HCT116 (cell line): Measurements from ENCODE around the gene ZNHIT2. TPM values are rescaled to one million over a fixed set of nuclear protein-coding genes. Genes with fewer than 3 reads are reported as not detected.

Experiments used
- ATAC-seq: fragments of 200-7000 bp; cut with Tn5 transposase; 2 replicates; pipeline ENCODE4 v1.9.1; 2020; ENCODE audit warnings: mild to moderate bottlenecking, moderate library complexity
- BruUV-seq: library from RNA; stranded (reverse); fragments of 400-500 nt; replicated peaks from 2 replicates; lab custom pipeline; 2021; lab: Mats Ljungman, UMichigan
- CTCF ChIA-PET: fragments of 300-600 bp; sonication (Branson Sonifier 250); formaldehyde crosslinking; loops from one replicate; lab custom pipeline; 2021; ENCODE audit warnings: antibody characterized with exemption; lab: Charles Lee
- POLR2A ChIA-PET: fragments of 300-600, 350-600 bp; sonication (Branson Sonifier 250); formaldehyde crosslinking; loops from one replicate; lab custom pipeline; 2021; ENCODE audit warnings: antibody characterized with exemption; lab: Charles Lee
- RAD21 ChIA-PET, 2 experiments: fragments of 300-600 bp; sonication (Branson Sonifier 250); formaldehyde crosslinking; loops; one replicate each; lab custom pipeline; 2023; ENCODE audit warnings: low total read pairs in 2 of 2; ENCODE audit not compliant: uncharacterized antibody in 2 of 2, unreplicated experiment in 2 of 2, low non-redundant PET in 1 of 2; lab: Charles Lee
- DNase-seq: peaks from one replicate; pipeline ENCODE4 v3.0.0-alpha.2; 2010; ENCODE audit warnings: low read depth, low spot score
- H2AFZ ChIP-seq: fragments of 200-600 bp; shearing (Covaris generic), sonication (generic); 2 replicates; pipeline ENCODE4 v1.6.1; 2017; ENCODE audit warnings: low read depth, mixed run types, mixed read lengths, antibody characterized with exemption, low read length; ENCODE audit not compliant: poor library complexity, severe bottlenecking
- H3K27ac ChIP-seq: 2 replicates; pipeline ENCODE4 v1.5.1; 2012; ENCODE audit warnings: low read depth, low read length
- H3K27me3 ChIP-seq: fragments of 200-600 bp; sonication (generic); 2 replicates; pipeline ENCODE4 v1.6.1; 2016; ENCODE audit warnings: mixed run types, low read length, mixed read lengths; ENCODE audit not compliant: insufficient read depth
- H3K36me3 ChIP-seq, 2 experiments: fragments of 200-500 bp in 1 of 2; fragments of 200-600 bp in 1 of 2; sonication (Bioruptor generic) in 1 of 2; sonication (generic) in 1 of 2; 2 replicates each; pipeline versions ENCODE4 v1.5.1 to v1.6.1; 2014 to 2016; ENCODE audit warnings: low read length in 2 of 2, inconsistent platforms in 1 of 2, mixed read lengths in 1 of 2, mixed run types in 1 of 2; ENCODE audit not compliant: insufficient read depth in 2 of 2, control insufficient read depth in 1 of 2
- H3K4me1 ChIP-seq, 2 experiments: fragments of 200-600 bp in 1 of 2; sonication (generic) in 1 of 2; 2 replicates each; pipeline versions ENCODE4 v1.5.1 to v1.6.1; 2012 to 2017; ENCODE audit warnings: low read length in 2 of 2, inconsistent platforms in 1 of 2, mild to moderate bottlenecking in 1 of 2, mixed read lengths in 1 of 2, mixed run types in 1 of 2, moderate library complexity in 1 of 2; ENCODE audit not compliant: insufficient read depth in 2 of 2, control insufficient read depth in 1 of 2
- H3K4me2 ChIP-seq: fragments of 200-600 bp; sonication (generic); 2 replicates; pipeline ENCODE4 v1.6.1; 2017; ENCODE audit warnings: mixed run types, low read length, mixed read lengths
- H3K4me3 ChIP-seq, 2 experiments: fragments of 200-600 bp in 1 of 2; sonication (generic) in 1 of 2; replicated peaks in 1 of 2; 2 replicates each; pipeline ENCODE4 v1.5.1; 2011 to 2016; ENCODE audit warnings: low read length in 2 of 2, control low read depth in 1 of 2, low read depth in 1 of 2, mild to moderate bottlenecking in 1 of 2, mixed read lengths in 1 of 2, mixed run types in 1 of 2
- H3K79me2 ChIP-seq: fragments of 200-600 bp; sonication (generic); 2 replicates; pipeline ENCODE4 v1.6.1; 2017; ENCODE audit warnings: mild to moderate bottlenecking, mixed run types, low read length, moderate library complexity, mixed read lengths; ENCODE audit not compliant: insufficient read depth
- H3K9ac ChIP-seq: fragments of 200-600 bp; sonication (generic); 2 replicates; pipeline ENCODE4 v1.6.1; 2016; ENCODE audit warnings: low read length, mixed read lengths
- H3K9me2 ChIP-seq: fragments of 200-600 bp; sonication (generic), shearing (Covaris generic); 2 replicates; pipeline ENCODE4 v1.6.1; 2017; ENCODE audit warnings: mixed run types, mild to moderate bottlenecking, moderate library complexity; ENCODE audit not compliant: insufficient read depth
- H3K9me3 ChIP-seq, 2 experiments: fragments of 200-500 bp in 1 of 2; fragments of 200-600 bp in 1 of 2; sonication (Bioruptor generic) in 1 of 2; sonication (generic) in 1 of 2; 2 replicates each; pipeline ENCODE4 v1.6.1; 2014 to 2017; ENCODE audit warnings: low read length in 2 of 2, mixed read lengths in 2 of 2, inconsistent platforms in 1 of 2, low read depth in 1 of 2, mild to moderate bottlenecking in 1 of 2, mixed run types in 1 of 2, moderate library complexity in 1 of 2; ENCODE audit not compliant: control insufficient read depth in 1 of 2, insufficient read depth in 1 of 2
- H4K20me1 ChIP-seq: fragments of 200-600 bp; sonication (generic), shearing (Covaris generic); 2 replicates; pipeline ENCODE4 v1.6.1; 2017; ENCODE audit warnings: mixed run types, mild to moderate bottlenecking, moderate library complexity; ENCODE audit not compliant: insufficient read depth
- CEBPB ChIP-seq: IDR thresholded peaks from 2 replicates; pipeline ENCODE4 v1.6.1; 2012; ENCODE audit warnings: low read depth
- EGR1 ChIP-seq: IDR thresholded peaks from 2 replicates; pipeline ENCODE4 v1.6.1; 2012; ENCODE audit warnings: low read depth
- EZH2 ChIP-seq: fragments of 200-600 bp; sonication (generic); IDR thresholded peaks from 2 replicates; pipeline ENCODE4 v1.6.1; 2017; ENCODE audit warnings: antibody characterized with exemption, mixed run types
- EZH2phosphoT487 ChIP-seq: fragments of 200-600 bp; IDR thresholded peaks from 2 replicates; pipeline ENCODE4 v1.6.1; 2018; ENCODE audit warnings: antibody characterized with exemption, borderline replicate concordance
- POLR2A ChIP-seq: IDR thresholded peaks from 2 replicates; pipeline ENCODE4 v1.7.0; 2011; ENCODE audit warnings: borderline replicate concordance; ENCODE audit not compliant: insufficient read depth, insufficient read length; ENCODE audit errors: extremely low read depth
- RAD21 ChIP-seq: IDR thresholded peaks from 2 replicates; pipeline ENCODE4 v1.6.1; 2012; ENCODE audit warnings: low read depth, mild to moderate bottlenecking
- SP1 ChIP-seq: IDR thresholded peaks from 2 replicates; pipeline ENCODE4 v1.6.1; 2012; ENCODE audit warnings: low read depth
- SRF ChIP-seq: IDR thresholded peaks from 2 replicates; pipeline ENCODE4 v1.6.1; 2012; ENCODE audit warnings: low read depth
- TCF7L2 ChIP-seq: IDR thresholded peaks from 2 replicates; pipeline ENCODE4 v1.7.0; 2011; ENCODE audit warnings: borderline replicate concordance, inconsistent platforms; ENCODE audit not compliant: insufficient read depth, insufficient read length; ENCODE audit errors: extremely low read depth
- YY1 ChIP-seq: IDR thresholded peaks from 2 replicates; pipeline ENCODE4 v1.6.1; 2011; ENCODE audit warnings: low read length, low read depth, moderate library complexity, mild to moderate bottlenecking; ENCODE audit not compliant: insufficient replicate concordance; ENCODE audit errors: extremely low read depth
- ZBTB33 ChIP-seq: IDR thresholded peaks from 2 replicates; pipeline ENCODE4 v1.6.1; 2011; ENCODE audit warnings: mild to moderate bottlenecking, low read length, moderate library complexity; ENCODE audit not compliant: insufficient replicate concordance; ENCODE audit errors: extremely low read depth
- ZFX ChIP-seq: fragments of 450-650 bp; IDR thresholded peaks from 2 replicates; pipeline ENCODE4 v1.6.1; 2017
- intact Hi-C: fragments of 100-400 bp; cut with micrococcal nuclease; formaldehyde crosslinking; loops from 2 replicates; pipeline ENCODE4 v1.10.0; 2022
- total RNA-seq: library from RNA; stranded (reverse); gene quantifications from one replicate; pipeline ENCODE4 v1.2.1, GENCODE V29; 2021; ENCODE audit not compliant: unreplicated experiment

Gene ZNHIT2
- total RNA-seq, 1 experiment from 2014 or later: 18.8 TPM

- Histone ChIP-seq H3K9me3 (no peaks in the 10 kb centered on the region), H3K27me3 (no peaks in the 10 kb centered on the region), H3K27ac (no peak overlapping the region), H3K9me2 (no peaks in the 10 kb centered on the region), H3K36me3 (peaks cover 2 to 8% of the 10 kb centered on the region in 2 experiments; a peak in 2 of 4 replicates), H4K20me1 (no peaks in the 10 kb centered on the region), H3K4me3 (no peak overlapping the region), H3K4me1 (no peaks in the 10 kb centered on the region), H3K9ac (no peak overlapping the region), H2AFZ (no peak overlapping the region), H3K79me2 (peaks cover 8% of the 10 kb centered on the region; the same call in 1 of the 2 replicates), H3K4me2 (no peak overlapping the region)
- no peak for TF ChIP-seq TCF7L2
- no peak for TF ChIP-seq ZBTB33
- TF ChIP-seq EGR1: no peak
- TF ChIP-seq POLR2A: no peak
- no peak for TF ChIP-seq SP1
- no peak for TF ChIP-seq EZH2
- TF ChIP-seq SRF: no peak
- TF ChIP-seq YY1: no peak
- no peak for TF ChIP-seq CEBPB
- no peak for TF ChIP-seq ZFX
- no peak for TF ChIP-seq RAD21
- TF ChIP-seq EZH2phosphoT487: no peak
- ChIA-PET POLR2A (no interaction called here), CTCF (no interaction called here), RAD21 (no interaction called here)
- BruUV-seq: no TSS peak
- ATAC-seq (no peak), DNase-seq (no peak)
- intact Hi-C loops: no loop called here
Observed at GRCh38 chr11:65071907-65072630, 45.4 kb downstream of the ZNHIT2 start.
